Heart right ventricle (tissue), 16 donors: ENCODE data around the gene SOS1. TPM values are rescaled to one million over a fixed set of nuclear protein-coding genes. Genes with fewer than 3 reads are reported as not detected.

ENCODE experiments used
- ATAC-seq, 8 donors: fragments of 200-7000 bp; cut with Tn5 transposase; one replicate each; pipeline ENCODE4 v1.9.1; 2020; ENCODE audit warnings: mild to moderate bottlenecking in 8 of 8, moderate library complexity in 8 of 8, moderate number of reproducible peaks in 1 of 8
- DNase-seq, 2 donors: peaks; one replicate each; pipeline ENCODE4 v3.0.0-alpha.2; 2020
- H3K27ac ChIP-seq, 10 donors: fragments of 200-600 bp; sonication (generic) in 2 of 10; one replicate each; pipeline versions ENCODE4 v1.5.0 to v1.8.0; 2020 to 2022; ENCODE audit warnings: mild to moderate bottlenecking in 3 of 10
- H3K27me3 ChIP-seq, 7 donors: fragments of 200-600 bp; one replicate each; pipeline ENCODE4 v1.8.0; 2021 to 2022; ENCODE audit warnings: mild to moderate bottlenecking in 2 of 7
- H3K36me3 ChIP-seq, 9 donors: fragments of 200-600 bp; sonication (generic) in 1 of 9; one replicate each; pipeline versions ENCODE4 v1.5.0 to v1.8.0; 2020 to 2022; ENCODE audit warnings: mild to moderate bottlenecking in 2 of 9
- H3K4me1 ChIP-seq, 9 donors: fragments of 200-600 bp; sonication (generic) in 1 of 9; one replicate each; pipeline versions ENCODE4 v1.5.0 to v1.8.0; 2020 to 2022; ENCODE audit warnings: mild to moderate bottlenecking in 4 of 9
- H3K4me3 ChIP-seq, 10 donors: fragments of 200-600 bp; sonication (generic) in 2 of 10; one replicate each; pipeline versions ENCODE4 v1.5.0 to v1.8.0; 2020 to 2022; ENCODE audit warnings: mild to moderate bottlenecking in 7 of 10, moderate library complexity in 2 of 10
- H3K9me3 ChIP-seq, 11 donors: fragments of 200-600 bp in 10 of 11; sonication (generic) in 2 of 11; one replicate each; pipeline versions ENCODE4 v1.5.0 to v1.8.0; 2013 to 2022; ENCODE audit warnings: mild to moderate bottlenecking in 2 of 11, control low read depth in 1 of 11, moderate library complexity in 1 of 11
- WGBS, 2 donors: extraction: QIAGEN DNeasy Blood & Tissue Kit; methylation state at CpG; one replicate each; pipeline ENCODE4 v1.1.7; 2013; ENCODE audit warnings: inconsistent platforms in 1 of 2; 5-methylcytosine and 5-hydroxymethylcytosine counted together
- intact Hi-C, 10 donors: fragments of 100-400 bp; cut with DNase I; formaldehyde crosslinking; loops; one replicate each; pipeline versions ENCODE4 v1.11.1 to v1.14.2; 2022
- polyA plus RNA-seq, 2 donors: library from polyadenylated mRNA; stranded (reverse); fragments of 200-250 nt; gene quantifications; one replicate each; pipeline ENCODE4 v1.2.3, GENCODE V29; 2013
- total RNA-seq, 10 donors: library from RNA; stranded (reverse); fragmentation: NEBNext Ultra II Directional in 3 of 10; extraction: Animal tissue kit (Norgen Biotek cat#: 25700) in 3 of 10; gene quantifications; one replicate each; pipeline versions ENCODE4 v1.2.1 to v1.2.4, GENCODE V29; 2021 to 2023
- TF ChIP-seq, protein P1 (sequence below), 9 donors: fragments of 200-600 bp; sonication (generic) in 2 of 9; IDR thresholded peaks; one replicate each; pipeline versions ENCODE4 v1.5.0 to v1.8.0; 2021 to 2022; ENCODE audit warnings: antibody characterized with exemption in 9 of 9, mild to moderate bottlenecking in 5 of 9, moderate library complexity in 1 of 9
- donor health status: Arrhythmogenic right ventricular cardiomyopathy.
- donor health status: ischemic (EF 13 %, LVEDD 7.1; RV severe dilation, severe dysfunction).
- donor health status: healthy with polysubstance abuse.
- donor health status: DM: no; HTN: yes; CAD: no.
- donor health status: DM: no; HTN: no; CAD: no.
- donor health status: ischemic (EF 25% LVEDD 6.9; RV normal size, moderate dysfunction).
- donor health status: ischemic (EF 25% LVEDD 5.7; RV mildly dilated, moderate dysfunction).
- donor health status: healthy.
- donor health status: DM: yes; HTN: yes; CAD: no.
- donor health status: Ischemic cardiomyopathy.
- donor health status: ischemic (EF 35%, LVEDD 5.7; RV mildly dilated, moderate dysfunction).
- donor health status: nonischemic (EF 11% LVEDD 7.7; RV severe dilation, severe dysfunction).
- donor health status: DM: yes; HTN: yes; CAD: no.
- donor health status: PGD.
- donor health status: ischemic (EF 29% LVEDD 5.4; RV normal size, mild dysfunction).
- donor health status: nonischemic (EF 23%, LVEDD 6.1; RV moderate dilation, normal function).

Gene SOS1
- total and polyA plus RNA-seq, 12 donors = 5.8 to 37.8 (median 23.1) TPM

DNA sequence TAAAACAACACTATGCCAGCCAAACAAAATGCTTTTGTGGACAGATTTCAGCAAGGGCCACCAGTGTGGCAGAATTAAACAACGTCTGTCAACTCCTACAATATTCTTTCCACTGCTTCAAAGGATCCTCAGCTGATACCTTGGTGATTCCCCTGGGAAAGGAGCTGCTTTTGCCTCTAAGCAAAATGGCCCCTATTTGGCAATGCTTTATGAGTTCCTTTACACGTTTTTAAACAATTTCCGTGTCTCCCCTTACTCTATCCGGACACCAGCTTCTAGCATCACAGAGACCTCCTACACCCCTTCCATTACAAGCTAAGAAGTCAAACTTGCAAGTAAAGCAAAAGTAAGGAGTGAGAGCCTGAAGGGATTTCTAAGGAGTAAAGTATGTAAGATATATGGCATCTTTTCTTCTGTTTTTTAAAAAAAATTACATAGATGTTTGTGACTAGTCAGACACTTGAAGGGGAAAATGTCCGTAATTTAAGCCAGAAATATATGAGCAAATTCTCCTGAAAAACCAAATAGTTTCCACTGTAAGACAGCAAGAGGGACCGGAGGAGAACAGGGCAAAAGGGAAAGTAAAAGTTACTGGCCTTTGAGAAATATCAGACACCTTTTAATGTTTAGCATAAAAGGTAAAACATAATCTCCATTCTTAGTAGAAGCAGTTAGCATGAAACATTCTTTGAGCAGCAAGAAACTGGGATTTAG lies 1.9 kb downstream of the SOS1 start:
- Histone ChIP-seq H3K4me3 (peak overlapping the region; percentile 54 to 93 (median 88)), H3K9me3 (no peaks in the 10 kb centered on the region), H3K27ac (peak overlapping the region in 6 of 10 donors; percentile 89 to 98 (median 96)), H3K4me1 (peaks cover 3 to 68% (median 53%) of the 10 kb centered on the region in 9 donors), H3K27me3 (no peaks in the 10 kb centered on the region), H3K36me3 (peaks cover 0 to 8% (median 0%) of the 10 kb centered on the region in 9 donors)
- TF ChIP-seq, protein P1, sequence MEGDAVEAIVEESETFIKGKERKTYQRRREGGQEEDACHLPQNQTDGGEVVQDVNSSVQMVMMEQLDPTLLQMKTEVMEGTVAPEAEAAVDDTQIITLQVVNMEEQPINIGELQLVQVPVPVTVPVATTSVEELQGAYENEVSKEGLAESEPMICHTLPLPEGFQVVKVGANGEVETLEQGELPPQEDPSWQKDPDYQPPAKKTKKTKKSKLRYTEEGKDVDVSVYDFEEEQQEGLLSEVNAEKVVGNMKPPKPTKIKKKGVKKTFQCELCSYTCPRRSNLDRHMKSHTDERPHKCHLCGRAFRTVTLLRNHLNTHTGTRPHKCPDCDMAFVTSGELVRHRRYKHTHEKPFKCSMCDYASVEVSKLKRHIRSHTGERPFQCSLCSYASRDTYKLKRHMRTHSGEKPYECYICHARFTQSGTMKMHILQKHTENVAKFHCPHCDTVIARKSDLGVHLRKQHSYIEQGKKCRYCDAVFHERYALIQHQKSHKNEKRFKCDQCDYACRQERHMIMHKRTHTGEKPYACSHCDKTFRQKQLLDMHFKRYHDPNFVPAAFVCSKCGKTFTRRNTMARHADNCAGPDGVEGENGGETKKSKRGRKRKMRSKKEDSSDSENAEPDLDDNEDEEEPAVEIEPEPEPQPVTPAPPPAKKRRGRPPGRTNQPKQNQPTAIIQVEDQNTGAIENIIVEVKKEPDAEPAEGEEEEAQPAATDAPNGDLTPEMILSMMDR (IDR thresholded peaks at IDR 0.05) = no peak
- ATAC-seq (no peak), DNase-seq (no peak)
- intact Hi-C loops = loop anchor here in 5 of 10 donors (2.0 to 5.0 kb wide), 6 partner anchors 37 to 110 kb away; no protein-coding TSS in a partner anchor
- 7 to 12% methylated on average over 6 of the region's 6 CpGs for WGBS, 2 donors

DNA sequence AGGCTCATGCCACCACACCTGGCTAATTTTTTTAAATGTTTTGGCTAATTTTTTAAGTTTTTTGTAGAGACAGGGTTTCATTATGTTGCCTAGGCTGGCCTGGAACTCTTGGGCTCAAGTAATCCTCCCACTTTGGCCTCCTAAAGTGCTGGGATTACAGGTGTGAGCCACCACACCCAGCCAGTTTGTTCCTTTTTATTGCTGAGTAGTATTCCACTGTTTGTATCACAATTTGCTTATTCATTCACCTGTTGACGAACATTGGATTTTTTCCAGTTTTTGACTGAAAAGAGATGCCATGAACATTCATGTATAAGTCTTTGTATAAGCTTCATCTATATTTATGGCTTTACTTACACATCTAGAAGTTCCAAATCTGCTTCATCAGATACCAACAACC lies 5.3 kb downstream of the SOS1 start:
- Histone ChIP-seq H3K4me3 (no peak overlapping the region), H3K4me1 (peaks cover 3 to 51% (median 29%) of the 10 kb centered on the region in 9 donors), H3K27me3 (no peaks in the 10 kb centered on the region), H3K9me3 (no peaks in the 10 kb centered on the region), H3K36me3 (peaks cover 0 to 23% (median 0%) of the 10 kb centered on the region in 9 donors), H3K27ac (no peak overlapping the region)
- DNase-seq (no peak), ATAC-seq (no peak)
- TF ChIP-seq, protein P1 (IDR thresholded peaks at IDR 0.05) = no peak
- intact Hi-C loops = loop anchor here in 5 of 10 donors (5.0 kb wide), 5 partner anchors 33 to 112 kb away; no protein-coding TSS in a partner anchor
- 88 to 96% methylated on average over 1 of the region's 1 CpG for WGBS, 2 donors

- intact Hi-C loops = loop anchor here in 5 of 10 donors (5.0 kb wide), 5 partner anchors 32 to 113 kb away; no protein-coding TSS in a partner anchor
- no peaks in the 10 kb centered on the region for H3K27me3 ChIP-seq
- DNase-seq (no peak), ATAC-seq (no peak)
- H3K36me3 ChIP-seq = peaks cover 0 to 23% (median 0%) of the 10 kb centered on the region in 9 donors
- WGBS, 2 donors = 93 to 100% methylated on average over 2 to 3 of the region's 3 CpGs
- no peaks in the 10 kb centered on the region for H3K9me3 ChIP-seq
- TF ChIP-seq, protein P1 (IDR thresholded peaks at IDR 0.05) = no peak
- H3K4me3 ChIP-seq = no peak overlapping the region
- H3K4me1 ChIP-seq = peaks cover 3 to 55% (median 29%) of the 10 kb centered on the region in 9 donors
- no peak overlapping the region for H3K27ac ChIP-seq
Observed at GRCh38 chr2:39114771-39115170, 6.1 kb downstream of the SOS1 start.

DNA sequence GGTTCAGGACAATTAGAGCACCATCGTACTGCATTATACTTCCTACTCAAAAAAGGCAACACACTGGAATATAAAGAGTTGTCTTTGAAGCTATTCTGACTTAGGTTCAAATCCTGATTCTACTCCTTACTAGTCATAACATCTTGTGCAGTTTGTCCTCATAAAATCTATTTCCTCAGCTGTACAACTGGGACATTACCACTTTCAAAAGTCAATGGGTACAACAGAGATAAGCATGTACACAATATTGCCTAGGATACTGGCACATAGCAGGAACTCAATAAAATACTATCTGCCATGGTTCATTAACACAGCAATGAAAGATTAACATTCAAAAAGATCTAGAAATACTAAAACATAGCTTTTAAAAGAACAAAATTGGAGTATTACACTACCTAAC lies 11.3 kb downstream of the SOS1 start:
- no peak overlapping the region for H3K27ac ChIP-seq
- 42 to 96% methylated on average over 1 of the region's 1 CpG for WGBS, 2 donors
- H3K36me3 ChIP-seq = peaks cover 0 to 15% (median 0%) of the 10 kb centered on the region in 9 donors
- no peaks in the 10 kb centered on the region for H3K9me3 ChIP-seq
- TF ChIP-seq, protein P1 (IDR thresholded peaks at IDR 0.05) = no peak
- ATAC-seq (no peak), DNase-seq (no peak)
- no peaks in the 10 kb centered on the region for H3K27me3 ChIP-seq
- intact Hi-C loops = no loop called here
- H3K4me3 ChIP-seq = no peak overlapping the region
- H3K4me1 ChIP-seq = peaks cover 0 to 33% (median 14%) of the 10 kb centered on the region in 9 donors
